MV-4-11 (cell line): ENCODE data around the gene FMR1.
A peak's percentile ranks its signal among the peaks of the same experiment; 100 is the strongest.

Experiments
- DNase-seq: peaks from one replicate; lab custom pipeline; 2025; lab: John Stamatoyannopoulos, UW

The FMR1 gene

DNA sequence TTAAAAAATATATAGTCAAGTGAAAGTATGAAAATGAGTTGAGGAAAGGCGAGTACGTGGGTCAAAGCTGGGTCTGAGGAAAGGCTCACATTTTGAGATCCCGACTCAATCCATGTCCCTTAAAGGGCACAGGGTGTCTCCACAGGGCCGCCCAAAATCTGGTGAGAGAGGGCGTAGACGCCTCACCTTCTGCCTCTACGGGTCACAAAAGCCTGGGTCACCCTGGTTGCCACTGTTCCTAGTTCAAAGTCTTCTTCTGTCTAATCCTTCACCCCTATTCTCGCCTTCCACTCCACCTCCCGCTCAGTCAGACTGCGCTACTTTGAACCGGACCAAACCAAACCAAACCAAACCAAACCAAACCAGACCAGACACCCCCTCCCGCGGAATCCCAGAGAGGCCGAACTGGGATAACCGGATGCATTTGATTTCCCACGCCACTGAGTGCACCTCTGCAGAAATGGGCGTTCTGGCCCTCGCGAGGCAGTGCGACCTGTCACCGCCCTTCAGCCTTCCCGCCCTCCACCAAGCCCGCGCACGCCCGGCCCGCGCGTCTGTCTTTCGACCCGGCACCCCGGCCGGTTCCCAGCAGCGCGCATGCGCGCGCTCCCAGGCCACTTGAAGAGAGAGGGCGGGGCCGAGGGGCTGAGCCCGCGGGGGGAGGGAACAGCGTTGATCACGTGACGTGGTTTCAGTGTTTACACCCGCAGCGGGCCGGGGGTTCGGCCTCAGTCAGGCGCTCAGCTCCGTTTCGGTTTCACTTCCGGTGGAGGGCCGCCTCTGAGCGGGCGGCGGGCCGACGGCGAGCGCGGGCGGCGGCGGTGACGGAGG lies at the start of gene FMR1:
FMR1 (plus strand) TSS at position 728 of the 831 bp plus-strand sequence. CDS start 261 bp downstream, outside the sequence.
- DNase-seq: peak; percentile 88

DNA sequence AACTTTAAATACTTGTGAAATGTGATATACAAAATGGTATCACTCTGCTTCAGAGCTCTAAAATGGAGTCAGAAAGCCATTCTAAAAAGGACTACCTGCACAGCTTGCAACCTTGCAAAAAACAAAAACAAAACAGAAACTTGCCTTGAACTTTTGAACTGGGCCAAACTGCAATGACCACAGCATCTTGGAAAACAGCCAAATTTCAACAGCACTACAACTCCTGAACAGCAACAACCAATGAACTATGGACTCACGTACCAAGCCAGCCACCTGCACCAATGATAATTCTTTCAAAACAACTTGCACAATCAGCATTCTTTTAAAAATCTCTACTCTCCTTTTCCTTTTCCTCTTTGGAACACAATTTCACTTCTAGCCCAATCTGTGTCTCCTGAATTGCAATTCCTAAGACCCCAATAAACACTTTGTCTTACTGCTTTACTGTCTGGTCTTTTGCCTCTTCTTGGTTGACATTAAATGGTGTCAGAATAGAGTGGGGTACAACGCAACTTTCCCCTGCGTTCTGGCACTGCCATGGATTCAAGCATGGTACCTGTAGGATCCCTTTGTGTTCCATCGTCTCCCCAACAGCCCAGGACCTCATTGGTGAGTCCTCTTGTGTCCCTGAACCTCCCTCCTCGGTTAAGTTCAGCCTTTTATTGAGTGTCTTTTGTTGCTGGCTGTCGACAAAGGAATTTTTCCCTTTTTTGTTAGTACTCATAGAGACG lies 35.7 kb upstream of the FMR1 start:
- peak; percentile 75 for DNase-seq

DNA sequence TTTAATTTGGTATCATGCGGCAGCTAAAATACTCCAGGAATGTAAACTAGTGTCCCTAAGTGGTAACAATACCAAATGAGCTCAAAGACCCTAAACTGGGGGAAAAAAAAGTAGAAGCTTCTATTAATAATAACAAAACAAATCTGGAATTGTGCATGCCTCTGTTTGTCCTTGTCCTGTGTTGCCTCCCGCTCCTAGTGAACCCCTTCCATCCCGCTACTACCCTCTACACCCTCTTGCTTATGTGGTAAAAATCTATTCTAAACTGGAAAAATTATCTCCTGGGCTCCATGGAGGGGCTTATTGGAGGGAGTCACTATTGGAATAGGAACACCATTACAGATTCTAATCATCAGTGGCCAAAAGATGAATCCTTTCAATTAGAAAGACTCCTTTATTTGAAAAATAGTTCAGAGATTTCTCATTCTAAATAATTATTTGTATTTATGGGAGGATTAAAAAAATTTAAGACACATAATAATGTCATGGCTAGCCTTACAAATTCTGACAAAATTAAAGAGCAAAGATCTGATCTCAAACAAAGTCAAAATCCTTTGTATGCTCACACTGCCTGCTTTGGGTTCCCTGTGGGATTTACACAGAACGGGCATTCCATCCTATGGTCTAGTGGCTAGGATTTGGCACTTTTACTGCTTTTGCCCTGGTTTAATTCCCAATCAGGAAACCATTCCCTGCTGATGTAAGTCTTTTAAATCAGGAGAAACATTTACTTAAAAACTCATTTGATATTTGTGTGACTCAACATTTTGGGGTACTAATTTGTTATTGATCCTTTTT lies 34.7 kb upstream of the FMR1 start:
- no peak for DNase-seq

DNA sequence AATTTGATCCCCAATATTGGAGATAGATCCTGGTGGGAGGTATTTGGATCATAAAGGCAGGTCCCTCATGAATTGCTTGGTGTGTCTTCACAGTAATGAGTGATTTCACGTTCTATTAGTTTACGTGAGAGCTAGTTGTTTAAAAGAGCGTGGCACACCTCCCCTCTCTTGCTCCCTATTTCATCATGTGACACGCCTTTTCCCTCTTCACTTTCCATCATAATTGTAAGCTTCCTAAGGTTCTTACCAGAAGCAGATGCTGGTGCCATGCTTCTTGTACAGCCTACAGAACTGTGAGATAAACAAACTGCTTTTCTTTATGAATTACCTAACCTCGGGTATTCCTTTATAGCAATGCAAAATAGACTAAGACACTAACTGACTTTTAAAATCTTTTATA lies 34.0 kb upstream of the FMR1 start:
- DNase-seq: no peak

DNA sequence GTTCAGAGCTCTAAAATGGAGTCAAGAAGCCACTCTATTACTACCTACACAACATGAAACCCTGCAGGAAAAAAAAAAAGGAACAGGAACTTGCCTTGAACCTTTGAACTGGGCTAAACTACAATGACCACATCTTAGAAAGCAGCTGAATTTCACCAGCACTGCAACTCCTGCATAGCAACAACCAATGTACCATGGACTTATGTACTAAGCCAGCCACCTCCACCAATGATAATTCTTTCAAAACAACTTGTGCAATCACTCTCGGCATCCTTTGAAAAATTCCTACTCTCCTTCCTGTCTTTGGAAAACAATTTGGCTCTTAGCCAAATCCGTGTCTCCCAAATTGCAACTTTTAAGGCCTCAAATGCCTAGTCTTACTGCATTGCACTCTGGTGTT lies 26.8 kb upstream of the FMR1 start:
- peak; percentile 88 for DNase-seq

DNA sequence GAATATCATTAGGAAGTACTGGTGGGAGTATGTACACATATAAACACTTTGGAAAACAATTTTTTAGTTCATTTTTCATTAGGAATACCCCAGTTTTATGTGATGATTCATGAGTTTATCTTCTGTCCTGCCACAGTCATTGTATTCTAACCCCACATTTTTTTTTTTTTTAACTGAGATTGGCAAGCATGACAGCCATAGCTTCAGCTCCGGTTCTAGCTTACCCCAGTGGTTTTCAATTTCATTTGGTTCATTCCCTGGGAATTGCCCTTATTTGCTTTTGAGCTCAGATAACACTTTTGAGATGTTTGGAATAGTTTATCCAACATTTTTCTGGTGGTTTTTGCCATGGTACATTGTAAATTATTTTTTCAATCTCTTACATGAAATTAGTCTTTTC lies 21.0 kb upstream of the FMR1 start:
- DNase-seq: no peak

DNA sequence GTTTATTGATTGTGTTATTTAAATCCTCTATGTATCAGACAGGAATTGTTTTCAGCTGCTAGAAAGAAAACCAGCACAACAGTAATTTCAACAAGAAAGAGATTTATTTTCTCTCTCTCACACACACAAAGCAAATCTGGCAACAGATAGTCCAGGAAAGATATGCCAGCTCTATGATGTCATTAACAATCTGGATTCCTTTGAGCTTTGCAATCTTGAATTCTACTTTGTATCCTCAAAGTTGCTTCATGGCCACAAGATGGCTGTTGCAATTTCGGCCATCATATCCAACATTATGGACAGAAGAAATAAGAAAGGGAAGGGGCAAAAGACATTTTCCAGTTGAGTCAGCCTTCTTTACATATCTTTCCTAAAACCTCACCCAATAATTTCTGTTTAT lies 19.8 kb upstream of the FMR1 start:
- no peak for DNase-seq

DNA sequence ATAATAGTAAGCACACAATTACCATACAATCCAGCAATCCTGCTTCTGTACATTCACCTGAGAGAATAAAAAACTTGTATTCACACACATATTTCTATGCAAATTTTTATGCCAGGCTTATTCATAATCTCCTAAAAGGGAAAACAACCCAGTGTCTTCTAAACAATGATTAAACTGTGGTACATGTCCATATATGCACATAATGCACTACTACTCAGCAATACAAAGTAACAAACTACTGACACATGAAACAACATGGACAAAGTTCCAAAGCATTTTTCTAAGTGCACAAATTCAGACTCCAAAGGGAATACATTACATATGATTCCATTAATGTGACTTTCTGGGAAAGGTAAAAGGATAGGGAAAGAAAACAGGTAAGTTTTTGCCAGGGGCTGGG lies 18.0 kb upstream of the FMR1 start:
- DNase-seq: no peak

DNA sequence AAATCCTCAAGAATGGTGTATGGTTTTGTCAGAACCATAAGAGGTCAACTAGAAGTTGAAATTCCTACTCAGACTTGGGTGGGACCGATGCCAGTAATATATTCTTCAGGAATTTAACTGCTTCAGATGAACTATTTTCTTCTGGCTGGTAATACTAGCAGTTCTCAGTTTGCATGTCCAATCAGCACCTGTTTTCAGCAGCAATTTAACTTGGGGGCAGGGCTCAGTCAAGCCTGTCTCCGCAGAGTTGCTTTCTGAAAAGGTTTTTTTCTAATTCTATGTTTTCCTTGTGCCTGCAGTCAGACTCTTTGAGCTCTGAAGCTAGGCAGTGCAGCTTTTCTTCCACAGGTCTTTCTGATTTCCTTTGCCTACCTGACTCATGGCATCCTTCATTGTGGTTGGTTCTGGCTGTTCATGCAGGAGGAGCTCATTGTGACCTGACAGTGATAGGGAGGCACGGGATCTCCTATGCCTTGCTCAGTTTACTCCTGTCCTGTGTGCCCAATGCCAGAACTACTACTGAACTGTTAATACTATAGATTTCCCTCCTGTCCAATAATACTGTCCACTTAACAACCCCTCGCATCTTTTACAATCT lies 17.3 kb upstream of the FMR1 start:
- DNase-seq: no peak

DNA sequence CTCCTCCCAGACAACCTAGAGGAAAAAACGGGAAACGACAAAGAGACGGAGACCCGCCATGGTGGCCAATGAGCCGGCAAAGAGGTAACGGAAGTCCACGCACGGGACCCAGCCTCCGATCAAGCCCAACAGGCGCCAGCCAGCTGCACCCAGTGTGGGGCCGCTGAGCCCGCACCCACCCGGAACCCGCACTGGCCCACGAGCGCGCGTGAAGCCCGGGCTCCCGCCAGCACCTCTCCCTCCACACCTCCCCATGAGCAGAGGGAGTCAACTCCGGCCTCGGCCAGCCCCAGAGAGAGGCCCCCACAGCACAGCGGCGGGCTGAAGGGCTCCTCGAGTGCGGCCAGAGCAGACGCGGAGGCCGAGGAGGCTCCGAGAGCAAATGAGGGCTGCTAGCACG lies 14.6 kb upstream of the FMR1 start:
- DNase-seq: no peak

DNA sequence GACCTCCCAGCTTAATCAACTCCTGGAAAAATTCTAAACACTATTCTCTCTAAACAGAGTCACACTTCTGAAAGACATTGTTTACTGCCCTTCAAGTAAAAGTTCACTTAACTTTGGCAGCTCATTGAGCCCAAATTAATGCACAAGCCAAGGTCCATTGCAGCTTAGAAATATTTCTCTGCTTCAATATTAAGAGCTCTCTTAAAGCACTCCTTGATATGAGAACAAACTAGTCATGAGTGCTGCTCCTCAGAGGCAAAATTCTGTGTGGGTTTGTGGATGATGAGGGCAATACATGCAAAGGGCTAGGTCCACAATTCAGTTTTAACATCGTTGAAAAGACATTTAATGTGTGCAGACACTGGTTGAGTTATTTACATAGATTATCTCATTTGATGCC lies 12.8 kb upstream of the FMR1 start:
- no peak for DNase-seq

DNA sequence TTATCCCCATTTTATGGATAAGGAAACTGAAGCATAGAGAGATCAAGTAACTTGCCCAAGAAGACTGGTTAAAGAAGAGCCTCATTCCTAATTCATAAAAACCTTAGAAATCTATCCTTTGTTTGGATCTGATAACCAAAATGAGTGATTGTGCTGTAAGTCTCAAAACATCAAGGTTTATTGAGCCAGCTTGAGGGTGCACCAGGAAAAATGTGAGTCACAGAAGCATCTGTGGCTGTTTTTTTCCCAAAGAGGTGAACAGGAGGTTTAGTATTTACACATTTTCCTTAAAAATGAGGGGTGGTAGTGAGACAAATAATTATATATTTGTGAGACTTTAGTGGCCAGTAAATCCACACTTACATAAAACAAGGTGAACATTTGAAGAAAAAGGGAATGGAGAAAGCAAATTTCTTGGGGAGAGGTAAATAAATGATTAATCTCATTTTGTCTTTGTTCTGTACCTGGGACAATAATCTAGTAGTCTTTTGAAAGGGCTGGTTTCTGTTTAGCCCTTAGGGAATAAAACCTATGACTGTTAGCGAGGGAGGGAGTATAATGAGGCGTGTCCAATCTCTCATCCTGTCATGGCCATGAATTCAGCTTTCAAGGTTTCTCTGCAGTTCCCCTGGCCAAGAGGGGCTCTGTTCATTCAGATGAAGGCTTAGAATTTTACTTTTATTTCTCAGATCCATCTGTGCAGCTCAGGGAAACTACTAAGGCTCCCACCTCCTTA lies 12.2 kb upstream of the FMR1 start:
- DNase-seq: no peak

DNA sequence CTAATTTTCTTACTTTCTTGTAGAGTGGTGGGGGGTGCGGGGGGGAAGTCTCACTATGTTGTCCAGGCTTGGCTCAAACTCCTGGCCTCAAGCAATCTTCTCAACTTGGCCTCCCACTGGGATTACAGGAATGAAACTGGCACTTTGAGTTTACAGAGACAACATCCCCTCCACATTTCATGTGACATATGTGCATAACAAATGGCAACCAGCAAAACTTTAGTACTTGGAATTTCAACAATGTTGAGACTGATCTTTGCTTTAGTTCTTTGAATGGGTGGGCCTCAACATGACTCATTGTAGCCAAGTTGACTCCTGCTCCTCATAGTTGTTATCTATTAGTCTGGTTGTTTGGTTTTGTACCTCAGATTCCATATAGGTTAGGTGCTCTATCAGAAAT lies 11.4 kb upstream of the FMR1 start:
- DNase-seq: no peak

DNA sequence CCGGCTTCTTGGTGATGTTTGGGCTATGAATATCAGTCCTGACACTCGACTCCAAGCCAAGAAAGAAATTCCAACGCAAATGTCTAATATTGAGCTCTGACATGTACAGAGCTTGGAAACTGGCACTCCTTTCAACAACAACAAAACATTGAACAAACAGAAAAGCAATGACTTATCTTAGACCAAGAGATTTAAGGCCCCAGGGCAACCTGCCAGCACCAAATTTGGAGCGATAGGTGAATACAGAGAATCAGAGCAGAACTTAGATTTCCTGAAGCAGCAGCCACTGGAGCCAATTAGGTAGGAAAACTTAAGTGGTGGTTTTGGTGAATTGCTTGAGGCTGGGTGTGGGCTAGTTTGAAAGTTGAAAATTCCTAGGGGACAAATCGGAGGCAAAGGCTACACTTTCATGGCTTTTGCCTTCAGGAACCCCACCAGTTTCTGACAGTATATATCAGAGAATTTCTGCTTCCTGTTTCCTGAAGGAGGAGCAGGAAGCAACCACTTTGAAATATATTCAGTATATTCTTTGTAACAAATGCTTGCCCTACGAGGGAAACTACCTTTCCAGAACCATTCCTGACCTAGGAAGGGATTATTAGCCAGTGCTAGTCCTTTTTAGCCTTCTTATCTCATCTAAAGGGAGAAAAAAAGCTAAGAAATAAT lies 10.1 kb upstream of the FMR1 start:
- DNase-seq: no peak

DNA sequence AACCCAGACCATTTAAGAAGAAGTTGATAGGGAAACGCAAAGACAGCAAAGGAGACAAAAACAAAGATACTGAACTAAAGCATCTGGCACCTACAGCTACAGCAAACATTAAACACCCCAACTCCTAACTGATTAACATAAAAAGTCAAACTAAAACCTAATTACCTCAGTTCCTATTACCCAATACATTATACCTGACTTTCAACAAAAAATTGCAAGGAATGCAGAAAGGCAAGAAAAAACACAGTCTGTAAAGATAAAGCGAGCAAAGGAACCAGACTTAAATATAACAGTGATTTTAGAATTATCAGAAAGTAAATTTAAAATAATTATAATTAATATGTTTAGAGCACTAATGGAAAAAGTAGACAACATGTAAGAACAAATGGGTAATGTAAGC lies 9.4 kb upstream of the FMR1 start:
- DNase-seq: no peak

DNA sequence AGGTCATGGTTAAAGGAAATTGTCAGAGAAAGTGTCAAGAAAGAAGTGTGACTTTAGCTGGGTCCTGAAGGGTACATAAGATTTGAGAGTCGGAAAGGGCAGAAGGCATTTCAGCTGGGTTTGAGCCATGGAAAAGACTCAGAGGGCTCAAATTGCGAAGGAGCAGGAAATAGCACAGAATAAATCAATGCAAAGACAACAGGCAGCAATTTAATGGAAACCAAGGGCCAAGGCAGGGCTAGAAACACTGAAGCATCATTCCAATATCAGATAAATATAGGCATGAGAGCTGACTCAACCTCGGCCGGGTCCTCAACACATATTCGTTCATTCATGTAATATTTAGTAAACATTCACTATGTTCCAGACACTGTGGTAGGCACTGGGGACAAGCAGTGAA lies 3.6 kb upstream of the FMR1 start:
- DNase-seq: no peak

DNA sequence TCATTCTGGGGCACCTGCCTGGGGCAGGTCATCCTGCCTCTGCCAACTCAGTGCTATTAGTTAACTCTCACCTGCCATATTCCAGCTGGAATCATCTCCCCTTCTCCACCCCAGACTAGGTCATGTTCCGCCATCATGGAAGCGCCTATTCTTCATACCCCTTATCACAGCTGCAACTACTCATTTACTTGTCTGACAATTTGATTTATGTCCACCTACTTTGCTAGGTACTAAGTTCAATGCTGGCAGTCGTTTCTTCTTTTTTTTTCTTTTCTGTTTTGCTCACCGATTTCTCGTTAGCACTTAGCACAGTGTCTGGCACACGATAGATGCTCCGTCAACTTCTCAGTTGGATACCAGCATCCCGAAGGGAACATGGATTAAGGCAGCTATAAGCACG lies 1.1 kb upstream of the FMR1 start:
- no peak for DNase-seq

DNA sequence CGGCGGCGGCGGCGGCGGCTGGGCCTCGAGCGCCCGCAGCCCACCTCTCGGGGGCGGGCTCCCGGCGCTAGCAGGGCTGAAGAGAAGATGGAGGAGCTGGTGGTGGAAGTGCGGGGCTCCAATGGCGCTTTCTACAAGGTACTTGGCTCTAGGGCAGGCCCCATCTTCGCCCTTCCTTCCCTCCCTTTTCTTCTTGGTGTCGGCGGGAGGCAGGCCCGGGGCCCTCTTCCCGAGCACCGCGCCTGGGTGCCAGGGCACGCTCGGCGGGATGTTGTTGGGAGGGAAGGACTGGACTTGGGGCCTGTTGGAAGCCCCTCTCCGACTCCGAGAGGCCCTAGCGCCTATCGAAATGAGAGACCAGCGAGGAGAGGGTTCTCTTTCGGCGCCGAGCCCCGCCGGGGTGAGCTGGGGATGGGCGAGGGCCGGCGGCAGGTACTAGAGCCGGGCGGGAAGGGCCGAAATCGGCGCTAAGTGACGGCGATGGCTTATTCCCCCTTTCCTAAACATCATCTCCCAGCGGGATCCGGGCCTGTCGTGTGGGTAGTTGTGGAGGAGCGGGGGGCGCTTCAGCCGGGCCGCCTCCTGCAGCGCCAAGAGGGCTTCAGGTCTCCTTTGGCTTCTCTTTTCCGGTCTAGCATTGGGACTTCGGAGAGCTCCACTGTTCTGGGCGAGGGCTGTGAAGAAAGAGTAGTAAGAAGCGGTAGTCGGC lies 528 bp downstream of the FMR1 start:
- peak; percentile 15 for DNase-seq

DNA sequence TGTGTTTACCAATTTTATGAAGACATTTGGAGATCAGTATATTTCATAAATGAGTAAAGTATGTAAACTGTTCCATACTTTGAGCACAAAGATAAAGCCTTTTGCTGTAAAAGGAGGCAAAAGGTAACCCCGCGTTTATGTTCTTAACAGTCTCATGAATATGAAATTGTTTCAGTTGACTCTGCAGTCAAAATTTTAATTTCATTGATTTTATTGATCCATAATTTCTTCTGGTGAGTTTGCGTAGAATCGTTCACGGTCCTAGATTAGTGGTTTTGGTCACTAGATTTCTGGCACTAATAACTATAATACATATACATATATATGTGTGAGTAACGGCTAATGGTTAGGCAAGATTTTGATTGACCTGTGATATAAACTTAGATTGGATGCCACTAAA lies 1.9 kb downstream of the FMR1 start:
- DNase-seq: no peak

DNA sequence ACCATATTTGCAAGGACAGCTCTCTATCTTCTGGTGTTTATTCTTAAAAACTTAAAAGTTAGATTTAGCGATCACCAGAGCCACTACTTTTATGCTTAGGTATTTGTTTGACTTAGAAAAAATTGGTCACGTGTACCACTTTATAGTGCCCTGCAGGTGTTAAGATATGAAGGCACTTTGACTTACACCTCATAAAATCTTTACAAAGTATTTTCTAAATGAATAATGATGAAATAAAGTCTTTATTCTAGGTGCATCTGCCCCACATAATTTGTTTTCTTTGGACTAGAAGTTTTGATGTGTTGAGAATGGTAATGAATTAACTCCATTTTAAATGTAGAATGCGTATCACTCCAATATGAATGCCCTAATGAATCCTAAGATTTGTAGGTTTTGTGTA lies 2.9 kb downstream of the FMR1 start:
- DNase-seq: no peak
